Stimulated activated CD8-positive, alpha-beta memory T cell treated with anti-CD3 and anti-CD28 coated beads, Interleukin-15, amount 100 ng/mL, for 1 hour (primary cell): ENCODE results near the gene AQP12B.

Source experiments
- DNase-seq: peaks from one replicate; pipeline ENCODE4 v3.0.0-alpha.2; 2020; ENCODE audit warnings: low read depth

Gene AQP12B

GRCh38 chr2:240632306-240632721, 50.4 kb downstream of the AQP12B start:
- no peak for DNase-seq

GRCh38 chr2:240631548-240632305, 51.0 kb downstream of the AQP12B start:
- no peak for DNase-seq

- no peak for DNase-seq
Measured at GRCh38 chr2:240630771-240631547, 51.7 kb downstream of the AQP12B start.

GRCh38 chr2:240629968-240630770, 52.5 kb downstream of the AQP12B start:
- DNase-seq, result no peak

GRCh38 chr2:240629619-240629967, 53.1 kb downstream of the AQP12B start:
- no peak for DNase-seq

- DNase-seq, result no peak
Measured at GRCh38 chr2:240628808-240629618, 53.7 kb downstream of the AQP12B start.

- no peak for DNase-seq
Measured at GRCh38 chr2:240628507-240628807, 54.2 kb downstream of the AQP12B start.

- DNase-seq, result no peak
Measured at GRCh38 chr2:240627736-240628506, 54.8 kb downstream of the AQP12B start.

GRCh38 chr2:240626531-240627300, 56.0 kb downstream of the AQP12B start:
- DNase-seq, result no peak
